H1 (cell line): Measurements from ENCODE around the gene ANKRD11. TPM values are rescaled to one million over a fixed set of nuclear protein-coding genes. Genes with fewer than 3 reads are reported as not detected.
A peak's percentile ranks its signal among the peaks of the same experiment; 100 is the strongest.

ENCODE experiments used
- CTCF ChIA-PET: fragments of 300-600 bp; sonication (Branson Sonifier 250); formaldehyde crosslinking; loops from one replicate; lab custom pipeline; 2021; ENCODE audit not compliant: partially characterized antibody; lab: Charles Lee
- POLR2A ChIA-PET: fragments of 300-600 bp; sonication (Branson Sonifier 250); formaldehyde crosslinking; loops from one replicate; lab custom pipeline; 2021; ENCODE audit warnings: inconsistent platforms; ENCODE audit not compliant: partially characterized antibody; lab: Charles Lee
- DNase-seq, 2 experiments: peaks; one replicate each; pipeline versions ENCODE4 v3.0.0 to v3.0.0-alpha.2; 2010 to 2022; ENCODE audit warnings: low spot score in 2 of 2, low read depth in 1 of 2, mixed read lengths in 1 of 2
- FAIRE-seq: peaks from 2 replicates; lab custom pipeline; 2011; peaks lifted over from hg19 to GRCh38; lab: Jason Lieb, UNC
- H2AFZ ChIP-seq: 2 replicates; pipeline ENCODE4 v1.8.1; 2012; ENCODE audit warnings: low read length, inconsistent platforms
- H2AK5ac ChIP-seq: 2 replicates; pipeline ENCODE4 v1.6.1; 2013; ENCODE audit warnings: low read depth, low read length
- H2BK120ac ChIP-seq: replicated peaks from 2 replicates; pipeline ENCODE3; 2013; ENCODE audit warnings: low read depth, low read length, inconsistent platforms
- H2BK12ac ChIP-seq: 2 replicates; pipeline ENCODE4 v1.6.1; 2013; ENCODE audit warnings: low read depth, low read length
- H2BK15ac ChIP-seq: 2 replicates; pipeline ENCODE4 v1.6.1; 2013; ENCODE audit warnings: low read length
- H2BK20ac ChIP-seq: 2 replicates; pipeline ENCODE4 v1.6.1; 2013; ENCODE audit warnings: low read length
- H2BK5ac ChIP-seq: 2 replicates; pipeline ENCODE4 v1.6.1; 2013; ENCODE audit warnings: low read depth, low read length
- H3K14ac ChIP-seq: 2 replicates; pipeline ENCODE4 v1.6.1; 2013; ENCODE audit warnings: inconsistent platforms; ENCODE audit not compliant: insufficient read length
- H3K18ac ChIP-seq: 2 replicates; pipeline ENCODE4 v1.6.1; 2013; ENCODE audit warnings: low read length; ENCODE audit errors: extremely low read depth
- H3K23ac ChIP-seq: 2 replicates; pipeline ENCODE4 v1.6.1; 2013; ENCODE audit warnings: inconsistent platforms; ENCODE audit not compliant: insufficient read length
- H3K23me2 ChIP-seq: 2 replicates; pipeline ENCODE4 v1.6.1; 2013; ENCODE audit warnings: low read depth, low read length
- H3K27ac ChIP-seq: 2 replicates; pipeline ENCODE4 v1.6.1; 2011; ENCODE audit warnings: low read depth, low read length, inconsistent platforms
- H3K27me3 ChIP-seq, 4 experiments: replicated peaks in 1 of 4; 1 replicate in 1 of 4; 2 replicates in 3 of 4; pipeline versions ENCODE4 v1.6.1 to v1.8.1; 2011 to 2013; ENCODE audit warnings: low read length in 3 of 4, mild to moderate bottlenecking in 3 of 4, inconsistent platforms in 2 of 4, mixed read lengths in 2 of 4, moderate library complexity in 1 of 4; ENCODE audit not compliant: control insufficient read depth in 3 of 4, insufficient read depth in 3 of 4; ENCODE audit errors: extremely low read depth in 1 of 4
- H3K36me3 ChIP-seq, 4 experiments: 2 replicates each; pipeline versions ENCODE4 v1.6.1 to v1.8.1; 2011 to 2013; ENCODE audit warnings: mild to moderate bottlenecking in 4 of 4, low read length in 3 of 4, moderate library complexity in 2 of 4, control low read depth in 1 of 4, inconsistent platforms in 1 of 4; ENCODE audit not compliant: insufficient read depth in 4 of 4, control insufficient read depth in 2 of 4
- H3K4ac ChIP-seq: replicated peaks from 2 replicates; pipeline ENCODE3; 2013; ENCODE audit warnings: low read length, low read depth, mixed read lengths, inconsistent platforms; ENCODE audit not compliant: insufficient read length
- H3K4me1 ChIP-seq, 4 experiments: replicated peaks in 1 of 4; 1 replicate in 1 of 4; 2 replicates in 3 of 4; pipeline versions ENCODE4 v1.6.1 to v1.8.1; 2011 to 2013; ENCODE audit warnings: low read length in 3 of 4, inconsistent platforms in 2 of 4, mixed read lengths in 1 of 4; ENCODE audit not compliant: insufficient read depth in 4 of 4, control insufficient read depth in 3 of 4
- H3K4me2 ChIP-seq, 2 experiments: 2 replicates each; pipeline versions ENCODE4 v1.6.1 to v1.8.1; 2011 to 2013; ENCODE audit warnings: low read depth in 2 of 2, low read length in 2 of 2, control low read depth in 1 of 2, inconsistent platforms in 1 of 2, mild to moderate bottlenecking in 1 of 2; ENCODE audit not compliant: insufficient read depth in 1 of 2
- H3K4me3 ChIP-seq, 4 experiments: fragments of 200-600, 300-600 bp in 1 of 4; sonication (generic), shearing (Covaris generic), sonication (Bioruptor Twin) in 1 of 4; 2 replicates each; pipeline versions ENCODE4 v1.5.1 to v1.8.1; 2011 to 2016; ENCODE audit warnings: low read length in 4 of 4, low read depth in 3 of 4, control low read depth in 2 of 4, inconsistent platforms in 2 of 4, mild to moderate bottlenecking in 2 of 4, mixed read lengths in 1 of 4, moderate library complexity in 1 of 4; ENCODE audit not compliant: insufficient read depth in 2 of 4; ENCODE audit errors: extremely low read depth in 1 of 4
- H3K56ac ChIP-seq: replicated peaks from 2 replicates; pipeline ENCODE3; 2013; ENCODE audit warnings: low read depth, mild to moderate bottlenecking, mixed read lengths, low read length, inconsistent platforms; ENCODE audit not compliant: insufficient read length
- H3K79me1 ChIP-seq: 2 replicates; pipeline ENCODE4 v1.6.1; 2013; ENCODE audit warnings: low read depth, low read length, control low read depth
- H3K79me2 ChIP-seq, 2 experiments: 2 replicates each; pipeline versions ENCODE4 v1.6.1 to v1.8.1; 2012 to 2013; ENCODE audit warnings: low read length in 2 of 2, mild to moderate bottlenecking in 2 of 2, inconsistent platforms in 1 of 2; ENCODE audit not compliant: insufficient read depth in 2 of 2, control insufficient read depth in 1 of 2
- H3K9ac ChIP-seq, 4 experiments: replicated peaks in 1 of 4; 1 replicate in 1 of 4; 2 replicates in 3 of 4; pipeline versions ENCODE4 v1.6.1 to v1.8.1; 2011 to 2013; ENCODE audit warnings: low read depth in 3 of 4, low read length in 3 of 4, control low read depth in 2 of 4, mild to moderate bottlenecking in 2 of 4, moderate library complexity in 2 of 4, inconsistent platforms in 1 of 4; ENCODE audit errors: extremely low read depth in 1 of 4
- H3K9me3 ChIP-seq, 2 experiments: 2 replicates each; pipeline versions ENCODE4 v1.6.1 to v1.8.1; 2012 to 2013; ENCODE audit warnings: mild to moderate bottlenecking in 2 of 2, moderate library complexity in 2 of 2, control low read depth in 1 of 2, inconsistent platforms in 1 of 2, low read depth in 1 of 2, low read length in 1 of 2, mixed read lengths in 1 of 2; ENCODE audit not compliant: insufficient read depth in 2 of 2
- H4K20me1 ChIP-seq, 2 experiments: replicated peaks in 1 of 2; 2 replicates each; pipeline versions ENCODE3 to v1.8.1; 2011 to 2013; ENCODE audit warnings: inconsistent platforms in 2 of 2, low read length in 2 of 2, mild to moderate bottlenecking in 1 of 2; ENCODE audit not compliant: insufficient read depth in 2 of 2, control insufficient read depth in 1 of 2
- H4K5ac ChIP-seq: 2 replicates; pipeline ENCODE4 v1.6.1; 2013; ENCODE audit warnings: low read length, low read depth, mixed read lengths, inconsistent platforms; ENCODE audit not compliant: insufficient read length
- H4K8ac ChIP-seq: 2 replicates; pipeline ENCODE4 v1.8.0; 2013; ENCODE audit warnings: mild to moderate bottlenecking, moderate library complexity, low read length, inconsistent platforms; ENCODE audit not compliant: insufficient read depth; ENCODE audit errors: extremely low read depth
- H4K91ac ChIP-seq: replicated peaks from 2 replicates; pipeline ENCODE3; 2013; ENCODE audit warnings: low read length, mixed read lengths, inconsistent platforms; ENCODE audit not compliant: insufficient read length
- CBX5 ChIP-seq: fragments of 300-800, 300-1000 bp; sonication (generic); IDR thresholded peaks from 2 replicates; pipeline ENCODE4 v1.7.1; 2016; ENCODE audit warnings: antibody characterized with exemption, low read length, low read depth
- CTCF ChIP-seq, 3 experiments: IDR thresholded peaks; 1 replicate in 2 of 3; 2 replicates in 1 of 3; pipeline versions ENCODE4 v1.5.1 to v1.6.1; 2011; ENCODE audit warnings: low read length in 3 of 3, mild to moderate bottlenecking in 3 of 3, inconsistent platforms in 2 of 3, low read depth in 1 of 3, moderate library complexity in 1 of 3; ENCODE audit not compliant: insufficient read depth in 1 of 3; ENCODE audit errors: control extremely low read depth in 1 of 3
- EGR1 ChIP-seq: IDR thresholded peaks from 2 replicates; pipeline ENCODE4 v1.6.1; 2011; ENCODE audit warnings: low read depth, low read length, borderline replicate concordance
- FOSL1 ChIP-seq: IDR thresholded peaks from 2 replicates; pipeline ENCODE4 v1.6.1; 2011; ENCODE audit warnings: mild to moderate bottlenecking, low read depth, low read length, moderate library complexity; ENCODE audit not compliant: insufficient read depth
- TAF7 ChIP-seq: optimal IDR thresholded peaks from 2 replicates; pipeline ENCODE3; 2011; ENCODE audit warnings: low read depth, mild to moderate bottlenecking, inconsistent platforms, low read length, moderate library complexity, borderline replicate concordance
- WGBS, 2 experiments: shearing (Covaris generic) in 1 of 2; methylation state at CpG; one replicate each; pipeline versions ENCODE4 v1.1.6 to v1.1.7; 2013 to 2015; ENCODE audit warnings: low lambda C conversion rate in 2 of 2, mixed read lengths in 2 of 2, inconsistent platforms in 1 of 2, low coverage in 1 of 2, missing lambda C conversion rate in 1 of 2; ENCODE audit not compliant: insufficient replicate concordance in 2 of 2, insufficient coverage in 1 of 2, insufficient read length in 1 of 2; ENCODE audit errors: extremely low coverage in 1 of 2, missing lambda C conversion rate in 1 of 2; 5-methylcytosine and 5-hydroxymethylcytosine counted together
- polyA plus RNA-seq, 7 experiments: library from polyadenylated mRNA; depleted of rRNA in 3 of 7; stranded (reverse) in 5 of 7; unstranded in 2 of 7; fragments of >200 nt in 5 of 7; fragments of 200-250 nt in 2 of 7; gene quantifications; 1 replicate in 5 of 7; 2 replicates in 1 of 7; 4 replicates in 1 of 7; pipeline versions ENCODE4 v1.2.1 to v1.2.3, GENCODE V29; 2011 to 2013; ENCODE audit warnings: missing spikeins in 2 of 7, mixed read lengths in 2 of 7
- total RNA-seq: library from RNA; stranded (reverse); fragmentation: NEBNext Ultra II Directional; extraction: Animal tissue kit (Norgen Biotek cat#: 25700); gene quantifications from 2 replicates; pipeline ENCODE4 v1.2.1, GENCODE V29; 2021

Gene ANKRD11
- total and polyA plus RNA-seq, 2 of the 8 experiments (the other 6 are each of a cell fraction or from before 2014, with no cell fraction given) = 46.5 to 142 TPM

DNA sequence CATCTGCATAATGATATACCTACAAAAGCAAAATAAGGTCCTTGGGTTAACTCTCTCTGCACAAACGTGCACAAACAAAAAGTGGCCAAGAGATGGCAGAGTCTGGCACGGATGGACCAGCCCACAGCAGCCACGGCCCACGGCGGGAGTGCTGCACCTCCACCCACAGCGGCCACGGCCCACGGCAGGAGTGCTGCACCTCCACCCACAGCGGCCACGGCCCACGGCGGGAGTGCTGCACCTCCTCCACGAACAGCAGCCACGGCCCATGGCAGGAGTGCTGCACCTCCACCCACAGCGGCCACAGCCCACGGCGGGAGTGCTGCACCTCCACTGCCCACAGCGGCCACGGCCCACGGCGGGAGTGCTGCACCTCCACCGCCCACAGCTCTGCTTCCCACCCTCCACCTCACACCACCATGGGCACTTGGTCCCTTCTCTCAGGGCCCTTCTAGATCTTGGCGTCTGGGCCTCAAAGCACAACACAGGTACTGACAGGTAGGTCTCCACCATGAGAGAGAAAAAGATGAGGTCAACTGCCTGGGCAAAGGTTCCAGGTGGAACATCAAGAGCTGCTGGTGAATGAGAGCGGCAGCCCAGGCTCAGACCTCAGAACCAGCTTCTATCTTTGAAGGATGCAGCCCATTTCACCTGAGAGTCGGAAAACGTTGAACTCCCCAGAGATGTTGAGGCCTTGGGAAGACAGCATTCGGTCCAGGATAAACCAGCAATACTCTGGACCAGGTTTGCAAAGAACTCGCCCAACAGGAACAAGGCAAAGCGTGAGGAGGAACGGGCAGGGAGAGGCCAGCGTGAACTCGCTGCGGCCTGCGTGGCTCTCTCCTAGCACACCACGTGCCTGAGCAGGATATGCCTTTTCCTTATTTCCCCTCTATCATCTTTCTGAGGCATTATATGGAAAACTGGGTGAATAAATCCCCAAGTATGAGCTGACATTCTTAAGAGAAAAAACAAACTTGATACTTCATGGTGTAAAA, 148.4 kb downstream of the ANKRD11 start:
- Histone ChIP-seq H3K79me2 (peaks cover 21 to 99% of the 10 kb centered on the region in 2 experiments), H3K4me2 (no peak overlapping the region), H2BK5ac (no peak overlapping the region), H2BK12ac (no peak overlapping the region), H4K5ac (no peak overlapping the region), H3K4ac (no peak overlapping the region), H4K91ac (no peak overlapping the region), H3K27ac (no peak overlapping the region), H4K20me1 (peaks cover 46 to 49% of the 10 kb centered on the region in 2 experiments), H2AFZ (no peak overlapping the region), H2BK120ac (no peak overlapping the region), H3K27me3 (no peaks in the 10 kb centered on the region), H3K9me3 (no peaks in the 10 kb centered on the region), H3K56ac (no peak overlapping the region), H3K4me1 (peaks cover 3 to 13% (median 9%) of the 10 kb centered on the region in 4 experiments; a peak in 5 of 7 replicates), H3K23ac (no peak overlapping the region), H3K79me1 (peaks cover 41% of the 10 kb centered on the region), H3K36me3 (no peaks in the 10 kb centered on the region), H2BK20ac (no peak overlapping the region), H4K8ac (no peak overlapping the region; the same call in none of the 2 replicates), H3K18ac (no peak overlapping the region), H3K23me2 (no peaks in the 10 kb centered on the region), H3K14ac (no peak overlapping the region), H3K4me3 (no peak overlapping the region), H2BK15ac (no peak overlapping the region), H2AK5ac (no peak overlapping the region), H3K9ac (no peak overlapping the region)
- ChIA-PET POLR2A (interaction anchor here (0.6 to 2.0 kb wide), 4 partner anchors 9 to 146 kb away, joined by 3 to 4 read pairs (median 4); no protein-coding TSS in a partner anchor), CTCF (interaction anchor here (0.7 to 1.7 kb wide), 3 partner anchors 15 to 20 kb away, joined by 3 to 5 read pairs (median 4); no protein-coding TSS in a partner anchor)
- DNase-seq (no peak), FAIRE-seq (no peak)
- WGBS, 2 experiments = 94% methylated on average over 21 of the region's 35 CpGs; no CpG with 5 or more reads in 1 of the 2 experiments
- TF ChIP-seq EGR1 = peak; percentile 88; the same call in 1 of the 2 replicates
- peak in 1 of 3 experiments; percentile 5; a peak in 1 of 4 replicates for TF ChIP-seq CTCF (IDR thresholded peaks at IDR 0.05; ENCODE audit: control extremely low read depth in 1 of 3, insufficient read depth in 1 of 3, low read depth in 1 of 3, low read length in 3 of 3)
- peak; percentile 69; the same call in 1 of the 2 replicates for TF ChIP-seq FOSL1
- TF ChIP-seq TAF7 = no peak
- TF ChIP-seq CBX5 = no peak
